ENCODE data around the gene CNIH1.
"Not testable (repeated sequence)": the region's sequence is repeated elsewhere in the genome, so short reads cannot be mapped to it uniquely, and the experiment has no call there.

CNIH1 gene

GRCh38 chr14:54425537-54426274 lies 15.5 kb downstream of the CNIH1 start:
- DNase-seq: no peak

- no peak for DNase-seq
Observed at GRCh38 chr14:54425068-54425467, 16.1 kb downstream of the CNIH1 start.

GRCh38 chr14:54424479-54424901 lies 16.7 kb downstream of the CNIH1 start:
- peak; percentile 73 for DNase-seq

GRCh38 chr14:54423991-54424390 lies 17.2 kb downstream of the CNIH1 start:
- DNase-seq: no peak

GRCh38 chr14:54420478-54421142 lies 20.6 kb downstream of the CNIH1 start:
- peak; percentile 17 for DNase-seq

DNA sequence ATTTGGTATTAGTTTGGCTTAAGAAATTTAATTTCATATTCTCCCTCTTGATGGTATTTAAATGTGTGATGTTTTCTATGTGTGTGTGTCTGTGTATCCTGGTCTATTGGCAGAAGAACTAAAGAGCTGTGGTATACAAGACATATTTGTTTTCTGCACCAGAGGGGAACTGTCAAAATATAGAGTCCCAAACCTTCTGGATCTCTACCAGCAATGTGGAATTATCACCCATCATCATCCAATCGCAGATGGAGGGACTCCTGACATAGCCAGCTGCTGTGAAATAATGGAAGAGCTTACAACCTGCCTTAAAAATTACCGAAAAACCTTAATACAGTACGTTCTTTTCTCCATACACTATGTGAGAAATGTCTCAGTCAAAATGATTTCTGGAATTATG lies 29.8 kb downstream of the CNIH1 start:
- no peak for DNase-seq

- DNase-seq: no peak
Observed at GRCh38 chr14:54410215-54410614, 31.0 kb downstream of the CNIH1 start.

DNA sequence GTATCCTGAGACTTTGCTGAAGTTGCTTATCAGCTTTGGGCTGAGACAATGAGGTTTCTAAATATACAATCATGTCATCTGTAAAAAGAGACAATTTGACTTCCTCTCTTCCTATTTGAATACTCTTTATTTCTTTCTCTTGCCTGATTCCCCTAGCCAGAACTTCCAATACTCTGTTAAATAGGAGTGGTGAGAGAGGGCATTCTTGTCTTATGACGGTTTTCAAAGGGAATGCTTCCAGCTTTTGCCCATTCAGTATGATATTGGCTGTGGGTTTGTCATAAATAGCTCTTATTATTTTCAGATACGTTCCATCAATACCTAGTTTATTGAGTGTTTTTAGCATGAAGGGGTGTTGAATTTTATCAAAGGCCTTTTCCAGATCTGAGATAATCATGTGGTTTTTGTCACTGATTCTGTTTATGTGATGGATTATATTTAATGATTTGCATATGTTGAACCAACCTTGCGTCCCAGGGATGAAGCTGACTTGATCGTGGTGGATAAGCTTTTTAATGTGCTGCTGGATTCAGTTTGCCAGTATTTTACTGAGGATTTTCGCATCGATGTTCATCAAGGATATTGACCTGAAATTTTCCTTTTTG lies 37.7 kb downstream of the CNIH1 start:
- DNase-seq: not testable (repeated sequence)

DNA sequence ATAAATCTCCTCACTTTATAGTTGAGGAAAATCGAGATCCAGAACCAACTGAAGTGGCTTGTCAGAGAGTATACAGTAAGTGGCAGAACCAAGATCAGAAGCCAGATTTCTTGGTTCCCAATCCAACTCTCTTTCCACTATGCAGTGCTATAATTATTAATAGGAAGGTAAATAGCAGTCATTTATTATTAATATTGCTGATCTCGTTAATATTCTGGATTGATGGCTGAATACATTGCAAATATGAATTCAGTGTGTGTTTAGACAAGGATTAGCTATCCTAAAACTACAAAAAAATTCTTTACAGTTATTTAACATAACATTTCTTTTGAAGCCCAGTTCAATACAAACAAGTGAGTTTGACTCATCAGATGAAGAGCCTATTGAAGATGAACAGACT lies 41.6 kb downstream of the CNIH1 start:
- DNase-seq: no peak

DNA sequence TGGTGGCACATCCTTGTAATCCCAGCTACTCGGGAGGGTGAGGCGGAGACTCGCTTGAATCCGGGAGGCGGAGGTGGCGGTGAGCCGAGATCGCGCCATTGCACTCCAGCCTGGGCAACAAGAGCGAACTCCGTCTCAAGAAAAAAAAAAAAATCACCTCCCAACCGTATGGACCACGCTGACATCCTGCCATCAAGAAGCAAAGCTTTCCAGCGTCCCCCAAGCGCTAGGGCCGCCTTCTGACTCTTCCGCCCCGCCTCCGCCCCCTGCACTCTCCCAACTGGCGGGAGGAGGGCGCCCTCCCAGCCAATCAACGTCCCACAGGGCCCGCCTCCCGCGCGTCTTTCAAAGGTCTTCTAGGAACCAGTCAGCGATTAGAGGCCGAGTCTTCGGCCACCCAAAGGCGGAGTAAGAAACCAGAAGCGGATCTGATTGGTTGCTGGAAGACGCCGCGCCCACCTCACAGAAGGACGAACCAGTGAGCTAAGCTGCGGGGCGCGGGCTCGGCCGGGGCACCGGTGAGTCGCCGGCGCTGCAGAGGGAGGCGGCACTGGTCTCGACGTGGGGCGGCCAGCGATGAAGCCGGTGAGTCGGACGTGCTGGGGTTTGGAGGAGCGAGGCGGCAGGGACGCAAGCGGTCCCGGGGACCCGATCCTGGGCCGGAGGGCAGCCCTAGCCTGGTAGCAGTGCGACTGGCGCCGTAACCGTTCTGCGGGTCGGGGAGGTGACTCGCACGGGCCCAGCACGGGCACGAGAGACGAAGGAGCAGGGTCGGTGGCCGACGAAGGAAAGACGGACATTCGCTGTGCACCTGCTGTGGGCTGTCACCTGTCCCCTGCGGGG lies 44.5 kb downstream of the CNIH1 start, which contains the start of gene CDKN3:
CDKN3 (plus strand) TSS at position 515 of the 843 bp plus-strand sequence; CDS start at position 577, 62 bp downstream.
- peak; percentile 100 for DNase-seq

- no peak for DNase-seq
Observed at GRCh38 chr14:54396183-54396492, 45.0 kb downstream of the CNIH1 start.

GRCh38 chr14:54395716-54396115 lies 45.5 kb downstream of the CNIH1 start:
- DNase-seq: no peak

DNA sequence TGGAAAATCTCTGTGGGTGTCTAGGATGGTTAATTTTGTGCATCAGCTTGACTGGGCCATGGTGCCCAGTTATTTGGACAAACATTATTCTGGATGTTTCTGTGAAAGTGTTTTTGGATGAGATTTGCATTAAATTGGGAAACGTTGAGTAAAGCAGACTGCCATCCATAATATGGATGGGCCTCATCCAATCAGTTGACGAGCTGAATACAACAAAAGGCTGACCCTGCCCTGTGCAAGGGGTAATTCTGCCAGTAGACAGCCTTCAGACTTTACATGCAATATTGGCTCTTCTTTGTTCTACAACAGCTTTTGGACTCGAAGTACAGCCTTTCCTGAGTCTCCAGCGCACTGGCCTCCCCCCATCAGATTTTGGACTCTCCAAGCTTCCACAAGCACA lies 45.9 kb downstream of the CNIH1 start:
- DNase-seq: no peak

- no peak for DNase-seq
Observed at GRCh38 chr14:54394596-54394995, 46.6 kb downstream of the CNIH1 start.

DNA sequence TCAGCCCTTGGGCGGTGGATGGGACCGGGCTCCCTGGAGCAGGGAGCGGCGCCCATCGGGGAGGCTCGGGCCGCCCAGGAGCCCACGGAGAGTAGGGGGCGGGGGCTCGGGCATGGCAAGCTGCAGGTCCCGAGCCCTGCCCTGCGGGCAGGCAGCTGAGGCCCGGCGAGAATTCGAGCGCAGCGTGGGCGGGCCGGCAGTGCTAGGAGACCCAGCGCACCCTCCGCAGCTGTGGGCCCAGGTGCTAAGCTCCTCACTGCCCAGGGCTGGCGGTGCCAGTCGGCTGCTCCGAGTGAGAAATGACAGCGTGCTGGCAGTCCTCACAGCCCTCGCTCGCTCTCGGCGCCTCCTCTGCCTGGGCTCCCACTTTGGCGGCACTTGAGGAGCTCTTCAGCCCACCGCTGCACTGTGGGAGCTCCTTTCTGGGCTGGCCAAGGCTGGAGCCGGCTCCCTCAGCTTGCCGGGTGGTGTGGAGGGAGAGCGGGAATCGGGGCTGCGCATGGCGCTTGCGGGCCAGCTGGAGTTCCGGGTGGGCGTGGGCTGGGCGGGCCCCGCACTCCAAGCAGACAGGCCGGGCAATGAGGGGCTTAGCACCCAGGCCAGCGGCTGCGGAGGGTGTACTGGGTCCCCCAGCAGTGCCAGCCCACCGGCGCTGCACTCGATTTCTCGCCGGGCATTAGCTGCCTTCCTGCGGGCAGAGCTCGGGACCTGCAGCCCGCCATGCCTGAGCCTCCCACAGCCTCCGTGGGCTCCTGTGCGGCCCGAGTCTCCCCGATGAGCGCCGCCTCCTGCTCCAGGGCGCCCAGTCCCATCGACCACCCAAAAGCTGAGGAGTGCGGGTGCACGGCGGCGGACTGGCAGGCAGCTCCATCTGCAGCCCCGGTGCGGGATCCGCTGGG lies 47.9 kb downstream of the CNIH1 start:
- not testable (repeated sequence) for DNase-seq

- no peak for DNase-seq
Observed at GRCh38 chr14:54392131-54392859, 48.9 kb downstream of the CNIH1 start.

DNA sequence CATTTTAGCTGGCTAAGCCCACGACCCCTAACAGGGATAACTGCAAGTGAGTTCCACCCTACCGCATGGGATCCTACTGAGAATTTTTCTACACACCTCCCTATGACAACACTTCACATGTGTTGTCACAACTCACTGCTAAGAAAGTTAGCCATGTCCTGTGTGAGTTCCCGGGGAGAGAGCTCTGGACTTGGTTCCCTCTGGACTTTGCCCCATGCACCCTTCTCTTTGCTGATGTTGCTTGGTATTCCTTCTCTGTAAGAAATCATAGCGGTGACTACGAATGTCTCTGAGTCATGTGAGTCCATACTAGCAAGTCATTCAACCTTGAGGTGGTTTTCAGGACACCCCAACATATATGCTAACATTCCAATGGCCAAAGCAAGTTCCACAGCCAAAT lies 53.8 kb downstream of the CNIH1 start:
- no peak for DNase-seq

DNA sequence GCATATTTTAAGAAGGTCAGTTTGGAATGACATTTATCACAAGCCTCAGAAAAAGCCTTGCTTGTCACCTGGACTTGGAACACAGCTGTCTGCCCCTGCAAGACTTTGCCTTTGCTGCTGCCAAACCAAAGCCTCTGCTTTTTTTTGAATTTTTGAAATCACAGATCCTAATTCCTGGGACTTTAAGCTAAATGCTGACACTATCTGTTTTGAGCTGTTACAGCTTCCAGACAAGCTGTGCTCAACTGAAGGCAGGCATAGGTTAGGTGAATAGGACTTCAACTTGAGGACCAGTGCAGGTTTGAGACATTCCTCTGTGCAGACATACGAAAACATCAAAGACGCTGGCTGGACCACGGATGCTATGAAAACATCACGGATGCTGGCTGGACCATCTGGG lies 55.6 kb downstream of the CNIH1 start:
- DNase-seq: no peak

- no peak for DNase-seq
Observed at GRCh38 chr14:54383835-54384234, 57.3 kb downstream of the CNIH1 start.

DNA sequence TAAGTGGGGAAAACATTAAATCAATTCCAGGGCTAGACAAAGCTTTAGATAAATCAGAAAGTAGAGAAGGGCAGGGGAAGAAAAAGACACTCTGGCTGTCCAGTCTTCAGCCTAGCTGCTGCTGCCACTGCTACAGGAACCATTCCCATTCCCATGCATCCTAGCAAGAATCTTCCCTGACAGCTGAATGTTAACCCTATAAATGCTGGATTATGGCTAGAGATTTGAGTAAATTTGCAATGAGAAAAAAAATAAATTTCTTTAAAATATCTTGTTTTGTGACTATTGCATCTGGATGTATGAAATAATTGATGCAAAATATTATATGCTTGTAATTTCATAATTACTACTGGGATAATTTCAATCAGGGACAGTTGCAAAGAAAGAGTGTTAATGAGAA lies 59.4 kb downstream of the CNIH1 start:
- DNase-seq: no peak

DNA sequence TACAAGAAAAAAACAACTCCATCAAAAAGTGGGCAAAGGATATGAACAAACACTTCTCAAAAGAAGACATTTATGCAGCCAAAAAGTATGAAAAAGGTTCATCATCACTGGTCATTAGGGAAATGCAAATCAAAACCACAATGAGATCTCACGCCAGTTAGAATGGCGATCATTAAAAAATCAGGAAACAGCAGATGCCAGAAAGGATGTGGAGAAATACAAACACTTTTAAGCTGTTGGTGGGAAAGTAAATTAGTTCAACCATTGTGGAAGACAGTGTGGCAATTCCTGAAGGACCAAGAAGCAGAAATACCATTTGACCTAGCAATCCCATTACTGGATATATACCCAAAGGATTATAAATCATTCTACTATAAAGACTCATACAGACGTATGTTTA lies 60.6 kb downstream of the CNIH1 start:
- not testable (repeated sequence) for DNase-seq
